HG02798 (cell line): Measurements from ENCODE around the gene NLRP3.
A peak's percentile ranks its signal among the peaks of the same experiment; 100 is the strongest.
"Not testable (repeated sequence)": the region's sequence is repeated elsewhere in the genome, so short reads cannot be mapped to it uniquely, and the experiment has no call there.

Experiments used
- ATAC-seq: cut with Tn5 transposase; IDR thresholded peaks from one replicate; pipeline ENCODE4 v1.9.1; 2021; ENCODE audit warnings: mild to moderate bottlenecking; ENCODE audit not compliant: unreplicated experiment, poor library complexity

NLRP3 gene

DNA sequence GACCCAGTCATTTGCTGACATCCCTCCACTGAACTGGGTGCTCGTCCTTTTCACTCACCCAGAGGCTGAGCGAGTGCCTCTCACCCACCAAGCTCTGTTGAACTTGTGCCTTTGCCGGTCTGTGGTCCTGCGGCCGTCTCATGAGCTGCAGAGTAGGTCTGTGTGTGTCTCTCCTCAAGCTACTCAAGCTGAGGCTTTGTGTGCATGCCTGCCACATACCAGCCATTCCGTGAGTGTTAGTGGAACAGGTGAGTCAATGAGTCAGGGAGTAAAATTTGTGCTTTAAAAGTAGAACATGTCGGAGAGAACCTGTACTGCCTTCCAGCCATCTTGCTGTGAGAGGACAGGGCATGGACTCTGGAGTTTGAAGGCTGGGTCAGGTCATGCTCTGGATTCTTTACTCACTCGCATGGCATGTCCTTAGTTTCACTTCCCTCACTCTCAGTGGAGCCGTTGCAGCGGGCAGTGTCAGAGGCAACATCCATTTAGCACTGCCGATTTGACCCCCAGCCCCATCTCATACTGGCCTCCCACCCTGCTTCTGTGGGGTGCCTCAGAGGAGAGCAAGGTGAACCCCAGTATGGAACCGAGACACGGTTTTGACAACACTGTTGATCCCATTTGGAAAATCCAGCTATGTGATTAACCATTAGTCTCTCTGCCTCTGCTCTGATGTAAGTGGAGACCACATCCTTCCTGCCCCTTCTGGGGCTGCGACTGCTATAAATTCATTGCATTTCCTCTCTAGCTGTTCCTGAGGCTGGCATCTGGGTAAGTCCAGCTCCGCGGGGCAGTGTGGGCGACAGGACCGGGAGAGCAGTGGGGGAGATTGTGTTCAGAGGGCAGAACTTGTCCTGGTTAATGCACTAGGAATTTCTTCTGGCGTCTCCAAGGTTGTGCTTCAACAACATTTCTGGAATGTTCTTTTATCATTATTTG, at the start of gene NLRP3:
NLRP3 (plus strand) TSS at position 751 of the 939 bp plus-strand sequence. CDS start 2,628 bp downstream, outside the sequence.
- ATAC-seq = no peak

DNA sequence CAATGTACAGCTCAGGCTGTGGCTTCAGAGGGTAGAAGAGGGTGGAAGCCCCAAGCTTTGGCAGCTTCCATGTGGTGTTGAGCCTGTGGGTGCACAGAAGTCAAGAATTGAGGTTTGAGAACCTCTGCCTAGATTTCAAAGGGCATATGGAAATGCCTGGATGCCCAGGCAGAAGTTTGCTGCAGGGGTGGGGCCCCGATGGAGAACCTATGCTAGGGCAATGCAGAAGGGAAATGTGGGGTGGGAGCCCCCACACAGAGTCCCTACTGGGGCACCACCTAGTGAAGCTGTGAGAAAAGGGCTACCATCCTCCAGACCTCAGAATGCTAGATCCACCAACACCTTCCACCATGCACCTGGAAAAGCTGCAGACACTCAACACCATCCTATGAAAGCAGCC, 49.6 kb upstream of the NLRP3 start:
- not testable (repeated sequence) for ATAC-seq

DNA sequence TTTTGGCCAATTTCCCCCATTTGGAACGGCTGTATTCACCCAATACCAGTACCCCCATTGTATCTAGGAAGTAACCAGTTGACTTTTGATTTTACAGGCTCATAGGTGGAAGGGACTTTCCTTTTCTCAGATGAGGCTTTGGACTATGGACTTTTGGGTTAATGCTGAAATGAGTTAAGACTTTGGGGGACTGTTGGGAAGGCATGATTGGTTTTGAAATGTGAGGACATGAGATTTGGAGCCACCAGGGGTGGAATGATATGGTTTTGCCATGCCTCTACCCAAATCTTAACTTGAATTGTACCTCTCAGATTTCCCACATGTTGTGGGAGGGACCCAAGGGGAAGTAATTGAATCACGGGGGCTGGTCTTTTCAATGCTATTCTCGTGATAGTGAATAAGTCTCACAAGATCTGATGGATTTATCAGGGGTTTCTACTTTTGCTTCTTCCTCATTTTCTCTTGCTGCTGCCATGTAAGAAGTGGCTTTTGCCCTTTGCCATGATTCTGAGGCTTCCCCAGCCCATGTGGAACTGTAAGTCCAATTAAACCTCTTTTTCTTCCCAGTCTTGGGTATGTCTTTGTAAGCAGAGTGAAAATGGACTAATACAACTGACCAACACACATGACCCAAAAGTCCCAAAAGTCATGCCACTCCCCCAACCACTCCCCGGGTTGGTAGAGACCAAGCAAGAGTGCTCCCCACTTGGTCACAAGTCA, 48.9 kb upstream of the NLRP3 start:
- no peak for ATAC-seq

DNA sequence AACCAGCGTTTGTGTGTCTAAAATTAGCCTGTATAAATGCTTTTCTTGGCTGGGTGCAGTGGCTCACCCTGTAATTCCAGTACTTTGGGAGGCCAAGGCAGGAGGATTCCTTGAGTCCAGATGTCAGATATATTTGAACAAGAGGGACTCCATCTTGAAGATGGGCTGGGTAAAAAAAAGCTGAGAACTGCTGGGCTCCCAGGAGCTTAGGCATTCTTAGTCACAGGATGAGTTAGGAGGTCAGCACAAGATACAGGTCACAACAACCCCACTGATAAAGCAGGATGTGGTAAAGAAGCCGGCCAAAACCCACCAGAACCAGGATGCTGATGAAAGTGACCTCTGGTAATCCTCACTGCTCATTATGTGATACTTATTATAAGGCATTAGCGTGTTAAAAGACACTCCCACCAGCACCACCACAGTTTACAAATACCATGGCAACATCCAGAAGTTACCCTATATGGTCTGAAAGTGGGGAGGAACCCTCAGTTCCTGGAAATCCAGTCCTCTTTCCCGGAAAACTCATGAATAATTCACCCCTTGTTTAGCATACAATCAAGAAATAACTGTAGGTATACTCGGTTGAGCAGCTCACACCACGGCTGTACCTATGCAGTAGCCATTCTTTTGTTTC, 48.1 kb upstream of the NLRP3 start:
- no peak for ATAC-seq

DNA sequence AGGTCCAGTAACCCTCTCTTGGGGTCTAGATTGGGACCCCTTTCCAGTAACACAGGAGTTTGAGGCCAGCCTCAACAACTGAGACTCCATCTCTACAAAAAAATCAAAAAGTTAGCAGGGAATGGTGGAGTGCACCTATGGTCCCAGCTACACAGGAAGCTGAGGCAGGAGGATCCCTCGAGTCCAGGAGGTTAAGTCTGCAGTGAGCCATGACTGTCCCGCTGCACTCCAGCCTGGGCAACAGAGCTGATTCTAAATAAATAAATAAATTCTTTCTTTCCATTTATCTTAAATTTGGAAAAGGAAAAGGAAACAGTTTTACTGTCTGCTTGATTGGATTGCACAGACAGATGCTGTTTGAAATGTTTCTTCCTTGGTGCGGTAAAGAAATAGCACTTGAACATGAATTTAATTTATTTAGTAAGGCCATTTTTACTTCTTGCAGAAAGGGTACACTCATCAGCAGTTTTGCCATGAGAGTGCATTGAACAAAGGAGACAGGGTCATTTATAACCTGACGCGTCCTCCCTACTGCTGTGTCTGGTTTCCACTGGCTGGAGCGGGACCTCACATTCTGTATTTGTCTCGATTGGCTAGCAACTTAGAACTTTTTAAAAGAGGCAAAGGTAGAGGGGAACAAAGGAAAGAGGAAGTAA, 47.4 kb upstream of the NLRP3 start:
- ATAC-seq = no peak

DNA sequence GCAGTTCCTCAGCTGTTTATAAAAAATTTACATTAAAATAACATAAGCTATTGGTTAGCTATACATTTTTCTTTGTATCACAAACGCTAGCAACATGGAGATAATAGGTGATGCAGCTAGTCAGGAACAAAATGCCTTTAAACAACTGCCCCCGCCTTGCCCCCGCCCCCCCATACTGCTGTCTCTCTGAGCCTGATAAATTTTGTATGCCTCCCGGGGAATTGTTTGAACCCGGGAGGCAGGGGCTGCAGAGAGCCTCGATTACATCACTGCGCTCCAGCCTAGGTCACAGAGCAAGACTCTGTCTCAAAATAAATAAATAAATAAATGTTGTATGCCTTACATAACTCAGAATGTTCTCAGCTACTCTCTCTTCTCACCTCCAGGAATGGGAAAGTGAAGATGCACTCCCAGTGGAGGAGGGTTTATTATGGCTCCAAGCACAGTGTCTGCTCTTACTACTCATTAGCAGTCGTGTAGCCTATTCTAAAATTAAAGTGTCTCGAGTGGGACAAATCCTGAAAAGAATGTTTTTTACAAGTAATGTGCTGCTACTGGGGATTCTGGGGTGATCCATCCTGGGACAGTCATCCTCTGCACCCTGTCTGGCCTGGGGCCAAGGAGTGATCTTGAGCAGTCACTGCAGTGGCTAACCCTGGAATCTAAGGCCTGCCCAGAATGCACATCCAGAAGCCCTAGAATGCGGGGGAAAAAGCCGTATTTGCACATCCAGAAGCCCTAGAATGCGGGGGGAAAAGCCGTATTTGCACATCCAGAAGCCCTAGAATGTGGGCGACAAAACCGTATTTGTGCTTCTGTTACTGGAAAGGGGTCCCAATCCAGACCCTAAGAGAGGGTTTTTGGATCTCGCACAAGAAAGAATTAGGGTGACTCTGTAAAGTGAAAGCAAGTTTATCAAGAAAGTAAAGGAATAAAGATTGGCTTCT, 44.9 kb upstream of the NLRP3 start:
- ATAC-seq = no peak

DNA sequence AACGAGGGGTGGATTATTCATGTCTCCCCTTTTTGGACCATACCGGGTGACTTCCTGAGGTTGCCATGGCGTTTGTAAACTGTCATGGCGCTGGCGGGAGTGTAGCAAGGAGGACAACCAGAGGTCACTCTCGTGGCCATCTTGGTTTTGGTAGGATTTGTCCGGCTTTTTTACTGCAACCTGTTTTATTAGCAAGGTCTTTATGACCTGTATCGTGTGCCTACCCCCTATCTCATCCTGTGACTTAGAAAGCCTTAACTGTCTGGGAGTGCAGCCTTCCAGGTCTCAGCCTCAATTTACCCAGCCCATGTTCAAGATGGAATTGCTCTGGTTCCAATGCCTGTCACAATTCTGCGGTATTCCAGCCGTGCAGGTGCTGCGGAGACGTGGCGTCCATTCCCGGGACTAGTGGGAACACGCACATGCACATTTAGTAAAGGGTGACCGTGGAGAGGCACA, 44.1 kb upstream of the NLRP3 start:
- ATAC-seq = no peak

DNA sequence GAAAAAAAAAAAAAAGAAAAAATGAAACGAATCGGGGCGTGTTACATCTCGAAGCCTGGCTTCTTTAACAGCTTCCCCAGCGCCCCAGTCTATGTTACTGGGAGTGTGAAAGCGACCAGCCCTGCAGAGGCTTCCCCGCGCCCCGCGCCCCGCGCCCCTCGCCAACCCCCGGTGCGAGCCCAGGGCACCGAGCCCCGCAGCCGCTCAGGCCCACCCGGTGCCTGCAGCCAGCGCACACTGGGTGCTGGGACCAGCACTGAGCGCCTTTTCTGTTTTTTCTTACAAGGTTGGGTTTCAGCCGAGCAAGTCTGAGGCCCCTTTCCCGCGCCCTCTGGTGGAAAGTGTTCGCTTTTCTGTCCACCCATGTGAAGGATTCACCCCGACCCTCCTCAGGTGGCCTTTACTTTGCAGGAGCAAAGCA, 42.2 kb upstream of the NLRP3 start:
- ATAC-seq = peak; percentile 65

DNA sequence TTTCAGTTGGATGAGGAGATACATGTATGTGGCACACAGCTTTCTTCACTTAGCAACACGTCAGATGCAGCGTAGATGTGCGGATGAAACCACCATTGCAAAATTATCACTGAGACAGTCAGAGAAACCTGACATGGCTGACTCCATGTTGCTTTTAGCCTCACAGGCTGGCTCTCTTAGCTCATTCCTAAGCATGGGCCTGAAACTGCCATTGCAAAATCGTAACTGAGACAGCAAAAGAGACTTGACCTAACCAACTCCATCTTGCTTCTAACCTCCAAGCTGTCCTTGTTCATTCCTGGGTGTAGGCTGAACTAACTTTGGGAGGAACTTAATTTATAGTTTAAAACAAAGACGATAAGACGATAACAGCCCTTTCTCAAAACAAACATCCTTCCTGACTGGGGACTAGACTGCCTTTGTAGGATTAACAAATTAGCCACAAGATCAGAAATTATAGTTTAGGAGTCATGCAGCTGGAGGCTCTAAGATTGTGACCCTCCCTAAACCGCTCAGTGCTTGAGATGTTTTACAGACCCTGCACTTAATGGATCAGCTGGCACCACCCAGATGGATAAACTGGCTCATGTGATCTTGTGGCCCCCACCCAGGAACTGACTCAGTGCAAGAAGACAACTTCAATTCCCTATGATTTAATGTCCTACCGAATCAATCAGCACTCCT, 41.2 kb upstream of the NLRP3 start:
- ATAC-seq = not testable (repeated sequence)

DNA sequence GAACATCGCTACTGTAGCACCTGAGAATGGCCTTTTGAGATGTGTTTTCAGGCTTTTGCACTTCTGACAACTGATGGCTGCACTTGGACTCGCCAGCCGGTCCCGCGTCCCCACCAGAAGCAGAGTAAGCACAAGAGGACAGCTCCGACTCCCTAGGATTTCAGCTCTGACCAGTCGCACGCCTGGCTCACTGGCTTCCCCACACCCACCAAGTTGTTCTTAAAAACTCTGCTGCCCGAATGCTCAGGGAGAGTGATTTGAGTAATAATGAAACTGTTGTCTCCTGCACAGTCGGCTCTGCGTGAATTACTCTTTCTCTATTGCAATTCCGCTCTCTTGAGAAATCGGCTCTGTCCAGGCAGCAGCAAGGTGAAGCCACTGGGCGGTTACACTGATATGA, 40.2 kb upstream of the NLRP3 start:
- no peak for ATAC-seq

DNA sequence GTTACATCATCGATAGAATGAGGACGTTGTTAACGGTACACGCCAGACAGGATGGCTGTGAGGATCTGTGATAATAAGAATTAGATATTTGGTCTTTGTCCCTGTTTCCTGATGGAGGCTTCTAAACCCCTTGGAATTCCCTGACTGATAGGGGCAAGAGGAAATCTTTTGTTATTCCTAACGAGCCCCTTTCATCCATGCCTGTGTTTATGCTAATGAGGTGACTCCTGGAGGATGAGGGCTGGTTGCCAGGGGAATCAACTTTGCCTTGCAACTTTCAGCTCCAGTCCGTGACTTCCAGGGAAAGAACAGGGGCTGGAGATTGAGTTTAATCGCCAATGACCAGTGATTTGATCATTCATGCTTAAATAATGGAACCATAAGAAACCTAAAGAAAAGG, 39.3 kb upstream of the NLRP3 start:
- ATAC-seq = no peak

DNA sequence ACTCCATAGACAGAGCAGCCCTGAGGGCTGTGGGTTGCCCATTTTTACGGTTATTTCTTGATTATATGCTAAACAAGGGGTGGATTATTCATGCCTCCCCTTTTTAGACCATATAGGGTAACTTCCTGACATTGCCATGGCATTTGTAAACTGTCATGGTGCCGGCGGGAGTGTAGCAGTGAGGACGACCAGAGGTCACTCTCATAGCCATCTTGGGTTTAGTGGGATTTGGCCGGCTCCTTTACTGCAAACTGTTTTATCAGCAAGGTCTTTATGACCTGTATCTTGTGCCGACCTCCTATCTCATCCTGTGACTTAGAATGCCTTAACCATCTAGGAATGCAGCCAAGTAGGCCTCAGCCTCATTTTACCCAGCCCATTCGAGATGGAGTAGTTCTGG, 38.3 kb upstream of the NLRP3 start:
- not testable (repeated sequence) for ATAC-seq

DNA sequence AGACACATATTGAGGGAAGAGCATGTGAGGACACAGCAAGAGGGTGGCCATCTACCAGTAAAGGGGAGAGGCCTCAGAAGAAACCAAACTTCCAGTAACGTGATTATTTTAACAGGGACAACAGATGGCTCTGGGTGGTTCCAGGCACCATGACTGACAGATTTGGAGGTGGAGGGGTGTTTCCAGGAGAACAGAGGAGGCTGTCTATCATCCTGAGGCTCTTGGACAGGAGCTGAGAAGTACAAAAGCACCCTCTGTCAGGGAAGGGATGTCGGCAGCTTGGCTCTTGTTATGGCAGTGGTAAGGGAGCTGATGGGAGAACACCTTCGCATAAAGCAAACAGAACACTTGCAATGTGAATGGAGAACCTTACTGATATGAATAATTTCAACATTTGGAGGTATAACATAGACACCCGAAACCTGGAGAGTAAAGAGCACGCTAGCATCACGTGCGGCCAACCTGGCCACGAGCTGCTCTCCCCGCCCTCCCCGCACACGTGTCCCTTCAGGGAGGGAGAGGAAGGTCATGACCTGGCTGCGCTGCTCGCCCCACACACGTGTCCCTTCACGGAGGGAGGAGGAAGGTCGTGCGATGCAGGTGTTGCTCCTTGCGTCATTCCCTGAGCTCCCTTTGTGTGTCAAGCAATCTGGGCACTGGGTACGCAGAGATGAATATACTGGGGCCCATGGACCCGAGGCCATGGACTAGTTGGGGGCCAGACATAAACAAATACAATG, 37.5 kb upstream of the NLRP3 start:
- ATAC-seq = no peak

DNA sequence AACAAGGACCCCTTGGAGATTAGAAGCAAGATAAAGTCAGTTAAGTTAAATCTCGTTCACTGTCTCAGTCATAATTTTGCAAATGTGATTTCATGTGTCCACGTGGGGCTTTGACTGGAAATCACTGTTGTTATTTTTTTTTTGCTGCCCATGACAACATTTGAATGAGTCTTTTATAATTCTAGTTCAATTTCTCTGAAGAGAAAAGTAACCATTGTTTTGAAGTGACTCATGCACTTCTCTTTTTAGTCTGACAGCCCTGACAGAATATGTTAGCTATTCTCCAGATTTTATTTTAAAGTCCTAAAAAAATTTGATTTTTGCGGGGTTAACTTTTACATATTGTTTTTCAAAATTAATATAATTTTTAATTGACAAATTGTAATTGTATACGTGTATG, 30.7 kb upstream of the NLRP3 start:
- ATAC-seq = no peak

DNA sequence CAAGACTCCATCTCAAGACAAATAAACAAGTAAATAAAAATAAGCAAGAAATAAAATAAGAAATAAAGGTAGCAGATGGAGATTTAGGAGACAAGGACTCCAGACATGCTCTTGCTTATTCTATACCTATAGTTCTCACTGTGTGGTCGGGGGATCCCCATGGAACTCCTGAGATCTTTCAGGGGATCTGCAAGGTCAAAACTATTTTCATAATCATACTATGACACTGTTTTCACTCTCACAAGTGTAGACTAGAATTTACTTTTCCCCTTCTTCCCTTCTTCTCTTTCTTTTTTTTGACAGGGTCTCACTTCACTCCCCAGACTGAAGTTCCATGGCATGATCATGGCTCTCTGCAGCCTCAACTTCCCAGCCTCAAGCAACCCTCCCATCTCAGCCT, 29.8 kb upstream of the NLRP3 start:
- peak; percentile 32 for ATAC-seq

DNA sequence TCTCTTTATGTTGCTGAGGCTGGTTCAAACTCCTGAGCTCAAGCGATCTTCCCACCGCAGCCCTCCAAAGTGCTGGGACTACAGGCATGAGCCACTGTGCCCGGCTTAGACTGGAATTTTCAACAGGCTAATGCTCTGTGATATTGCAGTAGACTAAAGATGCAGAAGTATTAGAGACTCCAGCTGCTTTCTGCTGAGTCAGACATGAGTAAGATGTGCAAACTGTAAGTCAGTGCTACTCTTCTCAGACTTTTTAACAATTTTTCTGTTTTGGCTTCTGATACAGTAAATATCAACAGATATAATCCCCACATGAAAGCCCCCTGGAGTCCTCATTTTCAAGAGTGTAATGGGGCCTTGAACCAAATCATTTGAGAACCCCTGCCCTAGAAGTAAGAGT, 29.3 kb upstream of the NLRP3 start:
- ATAC-seq = no peak

DNA sequence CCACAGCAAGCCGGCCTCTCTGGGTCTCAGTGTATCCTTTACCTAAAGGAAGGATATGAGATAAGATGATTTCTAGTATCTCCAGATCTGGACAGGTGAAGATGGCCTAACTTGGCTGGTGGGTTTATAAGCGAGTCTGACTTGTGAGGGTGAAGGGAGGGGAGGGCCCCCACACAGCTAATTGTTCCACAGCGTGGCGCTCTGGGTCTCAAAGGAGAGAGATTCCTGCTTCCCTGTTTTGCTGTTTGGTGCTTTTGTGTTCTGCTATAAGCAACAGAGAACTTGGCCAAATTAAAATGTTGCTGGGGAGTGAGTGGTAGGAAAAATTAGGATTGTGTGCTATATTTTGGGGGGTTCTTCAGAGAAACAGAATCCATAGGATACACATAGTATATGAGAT, 28.9 kb upstream of the NLRP3 start:
- no peak for ATAC-seq

DNA sequence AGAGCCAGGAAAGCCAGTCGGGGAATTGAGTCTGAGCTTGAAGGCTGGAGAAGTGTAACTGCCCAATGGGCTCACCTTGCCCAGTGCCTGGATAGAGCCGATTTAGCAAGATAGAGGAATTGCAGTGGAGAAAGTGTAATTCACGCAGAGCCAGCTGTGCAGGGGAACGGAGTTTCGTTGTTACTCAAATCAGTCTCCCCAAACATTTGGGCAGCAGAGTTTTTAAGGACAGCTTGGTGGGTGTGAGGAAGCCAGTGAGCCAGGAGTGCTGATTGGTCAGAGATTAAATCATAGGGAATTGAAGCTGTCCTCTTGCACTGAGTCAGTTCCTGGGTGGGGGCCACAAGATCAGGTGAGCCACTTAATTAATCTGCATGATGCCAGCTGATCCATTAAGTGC, 28.4 kb upstream of the NLRP3 start:
- ATAC-seq = no peak
